ENCODE measurements around the gene RALB.
A peak's percentile ranks its signal among the peaks of the same experiment; 100 is the strongest.

RALB gene

DNA sequence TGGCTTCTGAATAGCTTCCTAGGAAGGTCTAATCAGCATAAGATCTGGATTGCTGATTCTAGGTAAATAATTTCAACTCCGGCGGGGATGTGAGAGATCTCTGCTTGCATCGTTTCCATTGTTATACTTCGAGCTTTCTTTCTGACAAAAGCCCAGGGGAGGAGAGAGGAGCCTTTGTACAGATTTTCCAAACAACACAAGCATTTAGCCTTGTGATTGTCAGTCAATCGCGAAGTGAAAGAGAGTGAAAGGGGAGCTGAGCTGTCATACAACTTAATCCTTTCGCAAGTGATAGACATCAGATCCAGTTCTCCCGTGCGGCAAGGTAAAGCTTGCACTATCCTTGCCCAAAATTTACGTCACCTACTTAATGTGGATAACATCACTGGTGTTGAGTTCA lies 26.2 kb downstream of the RALB start:
- TF ChIP-seq, protein P1, sequence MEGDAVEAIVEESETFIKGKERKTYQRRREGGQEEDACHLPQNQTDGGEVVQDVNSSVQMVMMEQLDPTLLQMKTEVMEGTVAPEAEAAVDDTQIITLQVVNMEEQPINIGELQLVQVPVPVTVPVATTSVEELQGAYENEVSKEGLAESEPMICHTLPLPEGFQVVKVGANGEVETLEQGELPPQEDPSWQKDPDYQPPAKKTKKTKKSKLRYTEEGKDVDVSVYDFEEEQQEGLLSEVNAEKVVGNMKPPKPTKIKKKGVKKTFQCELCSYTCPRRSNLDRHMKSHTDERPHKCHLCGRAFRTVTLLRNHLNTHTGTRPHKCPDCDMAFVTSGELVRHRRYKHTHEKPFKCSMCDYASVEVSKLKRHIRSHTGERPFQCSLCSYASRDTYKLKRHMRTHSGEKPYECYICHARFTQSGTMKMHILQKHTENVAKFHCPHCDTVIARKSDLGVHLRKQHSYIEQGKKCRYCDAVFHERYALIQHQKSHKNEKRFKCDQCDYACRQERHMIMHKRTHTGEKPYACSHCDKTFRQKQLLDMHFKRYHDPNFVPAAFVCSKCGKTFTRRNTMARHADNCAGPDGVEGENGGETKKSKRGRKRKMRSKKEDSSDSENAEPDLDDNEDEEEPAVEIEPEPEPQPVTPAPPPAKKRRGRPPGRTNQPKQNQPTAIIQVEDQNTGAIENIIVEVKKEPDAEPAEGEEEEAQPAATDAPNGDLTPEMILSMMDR (IDR thresholded peaks at IDR 0.05; ENCODE audit: low read depth, low read length), result no peak
- DNase-seq (ENCODE audit: extremely low read depth, low read depth), result no peak

- TF ChIP-seq, protein P1 (IDR thresholded peaks at IDR 0.05; ENCODE audit: low read depth, low read length), result no peak
- DNase-seq (ENCODE audit: extremely low read depth, low read depth), result no peak
Measured at GRCh38 chr2:120279708-120280107, 27.1 kb downstream of the RALB start.

DNA sequence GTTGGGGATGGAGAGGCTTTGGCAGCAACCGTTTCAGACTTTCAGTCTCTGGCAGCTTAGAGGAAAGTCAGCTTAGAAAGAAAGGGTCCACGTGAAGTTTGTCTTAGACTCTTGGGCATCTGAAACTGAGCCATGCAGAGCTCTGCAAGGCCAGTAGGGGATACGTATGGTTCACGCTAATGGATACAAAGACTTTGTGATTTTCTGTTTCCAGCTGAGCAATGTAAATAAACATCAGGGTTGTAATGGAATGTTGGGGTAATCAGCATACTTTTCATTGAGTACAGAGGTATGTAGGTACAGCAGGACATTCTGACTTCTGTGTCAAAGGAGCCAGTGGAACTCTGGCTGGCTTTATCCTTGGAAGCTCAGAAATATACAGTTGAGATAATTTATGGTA lies 31.0 kb downstream of the RALB start:
- DNase-seq (ENCODE audit: extremely low read depth, low read depth), result no peak
- TF ChIP-seq, protein P1 (IDR thresholded peaks at IDR 0.05; ENCODE audit: low read depth, low read length), result no peak

- TF ChIP-seq, protein P1 (IDR thresholded peaks at IDR 0.05; ENCODE audit: low read depth, low read length), result no peak
- no peak for DNase-seq (ENCODE audit: extremely low read depth, low read depth)
Measured at GRCh38 chr2:120285056-120285455, 32.4 kb downstream of the RALB start.

DNA sequence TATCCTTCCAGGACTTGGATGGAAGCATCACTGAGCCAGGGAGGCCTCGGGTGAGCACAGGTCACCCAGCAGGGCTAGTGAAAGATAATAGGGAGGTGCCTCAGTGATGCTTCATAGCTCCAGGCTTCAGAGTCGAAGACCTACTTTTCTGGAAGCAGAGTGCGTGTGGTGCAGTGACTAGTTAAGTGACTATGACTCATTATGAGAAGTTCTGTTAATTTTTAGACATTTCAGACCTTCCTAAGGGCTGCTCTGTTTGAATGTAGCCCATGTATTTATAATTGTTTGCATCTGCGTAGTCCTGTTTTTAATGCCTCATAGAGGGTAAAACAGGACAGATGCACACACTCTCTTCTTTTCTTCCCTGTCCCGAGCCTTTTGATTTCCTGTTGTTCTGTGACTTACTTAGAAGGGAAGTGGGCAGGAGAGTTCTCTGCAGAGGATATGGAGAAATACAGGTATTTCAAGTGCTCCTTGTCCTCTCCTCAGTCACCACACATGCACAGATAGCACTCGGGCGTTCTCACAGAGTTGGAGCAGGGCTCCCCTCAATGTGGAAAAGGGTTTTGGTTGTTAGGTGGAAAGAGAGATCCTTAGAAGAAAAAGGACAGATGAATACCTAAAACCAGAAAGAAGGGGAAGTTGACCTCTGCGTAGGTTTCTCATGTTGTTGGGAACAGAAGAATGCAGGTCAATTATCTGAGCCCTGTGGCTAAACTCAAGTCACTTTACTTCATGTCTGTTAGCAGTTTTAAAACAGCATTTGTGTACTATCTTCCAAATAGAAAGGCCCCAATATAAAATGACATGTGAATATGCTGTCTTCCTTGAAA lies 34.7 kb downstream of the RALB start:
- peak; percentile 49 for DNase-seq (ENCODE audit: extremely low read depth, low read depth)
- TF ChIP-seq, protein P1 (IDR thresholded peaks at IDR 0.05; ENCODE audit: low read depth, low read length), result no peak

GRCh38 chr2:120288016-120288373 lies 35.3 kb downstream of the RALB start:
- DNase-seq (ENCODE audit: extremely low read depth, low read depth), result no peak
- TF ChIP-seq, protein P1 (IDR thresholded peaks at IDR 0.05; ENCODE audit: low read depth, low read length), result no peak

- no peak for DNase-seq (ENCODE audit: extremely low read depth, low read depth)
- TF ChIP-seq, protein P1 (IDR thresholded peaks at IDR 0.05; ENCODE audit: low read depth, low read length), result no peak; the same call in 1 of the 2 replicates
Measured at GRCh38 chr2:120289221-120289906, 36.7 kb downstream of the RALB start.
